Measurements from ENCODE around the gene MYO3B.
"Not testable (repeated sequence)": the region's sequence is repeated elsewhere in the genome, so short reads cannot be mapped to it uniquely, and the experiment has no call there.

- TF ChIP-seq CTCF, MAX (IDR thresholded peaks at IDR 0.05; ENCODE audit: low read depth, low read length): not testable (repeated sequence)
Measured at GRCh38 chr2:170434396-170434795, 256.4 kb downstream of the MYO3B start.

All from NB4 (cell line).